Ascending aorta (tissue), 2 donors: ENCODE measurements around the gene REG1B. TPM values are rescaled to one million over a fixed set of nuclear protein-coding genes. Genes with fewer than 3 reads are reported as not detected.

ENCODE experiments used
- DNase-seq, 2 donors: peaks; one replicate each; pipeline ENCODE4 v3.0.0-alpha.2; 2019; ENCODE audit warnings: low spot score in 2 of 2
- H3K27ac ChIP-seq, 2 donors: fragments of 200-600 bp; sonication (generic); one replicate each; pipeline ENCODE4 v1.5.1; 2016 to 2017; ENCODE audit warnings: mild to moderate bottlenecking in 1 of 2
- H3K27me3 ChIP-seq: fragments of 200-600 bp; sonication (generic); one replicate; pipeline ENCODE4 v1.5.1; 2017
- H3K36me3 ChIP-seq, 2 donors: fragments of 200-600 bp; sonication (generic); one replicate each; pipeline ENCODE4 v1.5.1; 2016
- H3K4me1 ChIP-seq, 2 donors: fragments of 200-600 bp; sonication (generic); one replicate each; pipeline ENCODE4 v1.5.1; 2016 to 2017; ENCODE audit warnings: mild to moderate bottlenecking in 1 of 2
- H3K4me3 ChIP-seq, 2 donors: fragments of 200-600 bp; sonication (generic); one replicate each; pipeline ENCODE4 v1.5.1; 2016 to 2017; ENCODE audit warnings: mild to moderate bottlenecking in 1 of 2
- H3K9me3 ChIP-seq, 2 donors: fragments of 200-600 bp; sonication (generic); one replicate each; pipeline ENCODE4 v1.5.1; 2016
- intact Hi-C: fragments of 100-400 bp; cut with DNase I; formaldehyde crosslinking; loops from one replicate; pipeline ENCODE4 v1.15.1; 2023
- total RNA-seq: library from RNA; depleted of rRNA; stranded (reverse); fragments of >200 nt; gene quantifications from one replicate; pipeline ENCODE4 v1.1.0, GENCODE V29; 2016
- TF ChIP-seq, protein P1 (sequence below), 3 experiments: fragments of 200-600 bp in 2 of 3; fragments of 450-650 bp in 1 of 3; sonication (generic) in 2 of 3; IDR thresholded peaks; one replicate each; pipeline ENCODE4 v1.5.1; 2016 to 2019; ENCODE audit warnings: antibody characterized with exemption in 3 of 3, mild to moderate bottlenecking in 1 of 3, moderate library complexity in 1 of 3

The REG1B gene
- total RNA-seq, 1 donor from 2014 or later: not detected

DNA sequence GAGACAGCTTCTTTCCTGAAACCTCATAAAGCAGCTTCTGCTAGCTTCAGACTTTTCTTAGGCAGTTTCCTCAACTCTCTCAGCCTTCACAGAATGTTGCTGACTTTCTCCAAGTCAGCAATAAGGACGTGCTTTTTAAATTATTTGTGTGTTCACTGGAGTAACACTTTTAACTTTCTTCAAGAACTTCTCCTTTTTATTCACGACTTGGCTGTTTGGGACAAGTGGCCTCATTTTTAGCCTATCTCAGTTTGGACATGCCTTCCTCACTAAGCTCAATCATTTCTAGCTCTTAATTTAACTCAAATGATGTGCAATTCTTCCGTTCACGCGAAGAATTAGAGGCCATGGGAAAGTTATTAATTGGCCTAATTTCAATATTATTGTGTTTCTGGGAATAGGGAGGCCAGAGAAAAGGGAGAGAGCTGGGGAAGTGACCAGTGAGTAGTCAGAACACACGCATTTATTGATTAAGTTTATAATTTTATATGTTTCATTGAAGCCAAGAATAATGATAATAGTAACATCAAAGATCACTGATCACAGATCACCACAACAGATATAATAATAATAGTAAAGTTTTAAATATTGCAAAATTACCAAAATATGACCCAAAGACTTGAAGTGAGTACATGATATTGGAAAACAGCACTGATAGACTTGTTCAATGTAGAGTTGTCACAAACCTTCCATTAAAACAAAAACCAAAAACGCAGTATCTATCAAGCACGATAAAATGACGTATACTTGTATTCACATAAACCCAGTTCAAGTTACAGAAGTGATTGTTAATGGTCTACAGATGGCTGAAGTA, 37.3 kb upstream of the REG1B start:
- TF ChIP-seq, protein P1, sequence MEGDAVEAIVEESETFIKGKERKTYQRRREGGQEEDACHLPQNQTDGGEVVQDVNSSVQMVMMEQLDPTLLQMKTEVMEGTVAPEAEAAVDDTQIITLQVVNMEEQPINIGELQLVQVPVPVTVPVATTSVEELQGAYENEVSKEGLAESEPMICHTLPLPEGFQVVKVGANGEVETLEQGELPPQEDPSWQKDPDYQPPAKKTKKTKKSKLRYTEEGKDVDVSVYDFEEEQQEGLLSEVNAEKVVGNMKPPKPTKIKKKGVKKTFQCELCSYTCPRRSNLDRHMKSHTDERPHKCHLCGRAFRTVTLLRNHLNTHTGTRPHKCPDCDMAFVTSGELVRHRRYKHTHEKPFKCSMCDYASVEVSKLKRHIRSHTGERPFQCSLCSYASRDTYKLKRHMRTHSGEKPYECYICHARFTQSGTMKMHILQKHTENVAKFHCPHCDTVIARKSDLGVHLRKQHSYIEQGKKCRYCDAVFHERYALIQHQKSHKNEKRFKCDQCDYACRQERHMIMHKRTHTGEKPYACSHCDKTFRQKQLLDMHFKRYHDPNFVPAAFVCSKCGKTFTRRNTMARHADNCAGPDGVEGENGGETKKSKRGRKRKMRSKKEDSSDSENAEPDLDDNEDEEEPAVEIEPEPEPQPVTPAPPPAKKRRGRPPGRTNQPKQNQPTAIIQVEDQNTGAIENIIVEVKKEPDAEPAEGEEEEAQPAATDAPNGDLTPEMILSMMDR (IDR thresholded peaks at IDR 0.05): no peak

DNA sequence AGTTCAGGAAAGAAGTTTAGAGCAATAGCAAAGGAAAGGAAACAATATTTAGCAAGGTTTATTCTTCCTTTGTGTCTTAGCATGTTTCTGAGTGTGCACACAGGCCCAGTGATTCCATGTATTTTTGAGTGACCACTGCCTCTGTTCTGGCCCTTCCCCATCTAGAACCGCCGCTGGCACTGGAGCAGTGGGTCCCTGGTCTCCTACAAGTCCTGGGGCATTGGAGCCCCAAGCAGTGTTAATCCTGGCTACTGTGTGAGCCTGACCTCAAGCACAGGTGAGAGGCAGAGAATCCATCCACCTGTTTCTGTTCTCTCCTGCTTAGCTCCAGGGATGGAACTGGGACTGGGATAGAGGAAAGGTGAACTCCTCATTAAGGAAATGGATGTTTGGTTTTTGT, 34.9 kb upstream of the REG1B start:
- intact Hi-C loops: no loop called here
- Histone ChIP-seq H3K27ac (no peak overlapping the region), H3K4me1 (no peaks in the 10 kb centered on the region), H3K4me3 (no peak overlapping the region), H3K9me3 (no peaks in the 10 kb centered on the region), H3K27me3 (no peaks in the 10 kb centered on the region), H3K36me3 (no peaks in the 10 kb centered on the region)
- DNase-seq: no peak
- TF ChIP-seq, protein P1 (IDR thresholded peaks at IDR 0.05): no peak

More for the DNA sequence above, 37.3 kb upstream of the REG1B start:
- H3K36me3 ChIP-seq: no peaks in the 10 kb centered on the region
- intact Hi-C loops: no loop called here
- H3K4me3 ChIP-seq: no peak overlapping the region
- H3K27me3 ChIP-seq: no peaks in the 10 kb centered on the region
- no peaks in the 10 kb centered on the region for H3K4me1 ChIP-seq
- H3K27ac ChIP-seq: no peak overlapping the region
- H3K9me3 ChIP-seq: no peaks in the 10 kb centered on the region
- no peak for DNase-seq

DNA sequence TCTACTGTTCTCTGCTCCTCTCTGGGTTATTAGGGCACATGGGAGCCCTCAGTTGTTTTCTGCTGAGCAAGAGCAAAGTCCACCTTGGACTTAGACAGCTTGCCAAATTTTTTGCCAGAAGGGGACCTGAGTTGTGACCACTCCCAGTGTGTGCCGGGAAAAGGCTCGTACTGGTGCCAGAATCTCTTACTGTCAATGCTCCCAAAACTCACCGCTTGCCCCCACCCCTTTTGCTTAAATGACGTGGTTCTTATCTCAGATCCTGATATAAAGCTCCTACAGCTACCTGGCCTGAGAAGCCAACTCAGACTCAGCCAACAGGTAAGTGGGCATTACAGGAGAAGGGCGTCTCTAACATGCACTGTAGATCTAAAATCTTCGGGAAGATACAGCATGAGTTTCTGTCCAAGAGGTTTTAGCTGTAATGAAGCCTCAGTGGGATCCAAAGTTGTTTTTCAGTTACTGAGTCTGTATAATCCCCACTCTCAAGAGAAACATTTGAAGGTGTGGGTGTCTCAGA, 32.5 kb upstream of the REG1B start, which contains the start of gene REG1A:
REG1A (plus strand) TSS at position 295 of the 520 bp plus-strand sequence. CDS start 374 bp downstream, outside the sequence.
- no peaks in the 10 kb centered on the region for H3K9me3 ChIP-seq
- H3K27ac ChIP-seq: no peak within 1 kb of the TSS
- intact Hi-C loops: no loop called here
- H3K36me3 ChIP-seq: no peaks in the 10 kb centered on the region
- DNase-seq: no peak
- no peaks in the 10 kb centered on the region for H3K27me3 ChIP-seq
- no peaks in the 10 kb centered on the region for H3K4me1 ChIP-seq
- TF ChIP-seq, protein P1 (IDR thresholded peaks at IDR 0.05): no peak
- H3K4me3 ChIP-seq: no peak within 1 kb of the TSS

DNA sequence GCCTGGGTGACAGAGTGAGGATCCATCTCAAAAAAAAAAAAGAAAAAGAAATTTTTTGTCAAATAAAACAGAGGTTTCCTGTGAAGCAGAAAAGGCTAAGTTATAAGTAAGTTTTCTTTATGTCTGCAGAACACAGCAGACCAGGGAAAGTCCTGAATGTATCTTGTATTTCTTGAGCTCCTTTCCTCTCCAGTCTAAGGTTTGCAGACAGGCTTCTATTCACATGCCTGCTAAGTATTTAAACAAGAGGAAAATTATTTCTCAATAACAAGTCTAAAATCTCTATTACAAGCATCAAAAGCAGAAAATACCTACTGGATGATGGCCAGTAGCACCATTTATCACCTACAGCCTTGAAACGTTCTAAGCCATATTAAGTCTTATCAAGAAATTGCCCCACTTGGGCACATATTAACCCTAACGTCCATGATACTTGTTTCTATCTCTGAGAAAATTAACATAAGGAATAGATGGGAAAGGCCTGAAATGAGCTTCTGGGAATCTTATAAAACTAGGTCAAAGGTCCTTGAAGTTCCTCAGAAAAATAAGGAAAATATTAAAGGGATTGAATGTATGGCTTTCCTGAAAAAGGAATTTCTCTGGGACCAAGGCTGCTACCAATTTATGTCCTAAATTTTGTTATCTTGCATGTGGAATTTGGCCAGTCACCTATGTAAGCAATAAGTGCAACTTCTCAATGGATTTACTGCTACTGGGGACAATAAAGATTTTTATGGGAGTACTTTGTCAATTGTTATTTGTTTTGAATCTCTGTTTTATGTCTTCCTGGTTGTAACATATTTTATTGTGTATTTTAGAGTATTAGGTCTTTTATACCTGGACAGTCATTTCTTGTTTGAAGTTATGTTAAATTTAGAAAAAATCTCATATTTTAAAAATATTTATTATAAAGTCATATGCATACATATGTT, 29.5 kb upstream of the REG1B start:
- Histone ChIP-seq H3K27ac (no peak overlapping the region), H3K4me1 (no peaks in the 10 kb centered on the region), H3K27me3 (no peaks in the 10 kb centered on the region), H3K36me3 (no peaks in the 10 kb centered on the region), H3K9me3 (no peaks in the 10 kb centered on the region), H3K4me3 (no peak overlapping the region)
- no peak for DNase-seq
- TF ChIP-seq, protein P1 (IDR thresholded peaks at IDR 0.05): no peak
- intact Hi-C loops: no loop called here

DNA sequence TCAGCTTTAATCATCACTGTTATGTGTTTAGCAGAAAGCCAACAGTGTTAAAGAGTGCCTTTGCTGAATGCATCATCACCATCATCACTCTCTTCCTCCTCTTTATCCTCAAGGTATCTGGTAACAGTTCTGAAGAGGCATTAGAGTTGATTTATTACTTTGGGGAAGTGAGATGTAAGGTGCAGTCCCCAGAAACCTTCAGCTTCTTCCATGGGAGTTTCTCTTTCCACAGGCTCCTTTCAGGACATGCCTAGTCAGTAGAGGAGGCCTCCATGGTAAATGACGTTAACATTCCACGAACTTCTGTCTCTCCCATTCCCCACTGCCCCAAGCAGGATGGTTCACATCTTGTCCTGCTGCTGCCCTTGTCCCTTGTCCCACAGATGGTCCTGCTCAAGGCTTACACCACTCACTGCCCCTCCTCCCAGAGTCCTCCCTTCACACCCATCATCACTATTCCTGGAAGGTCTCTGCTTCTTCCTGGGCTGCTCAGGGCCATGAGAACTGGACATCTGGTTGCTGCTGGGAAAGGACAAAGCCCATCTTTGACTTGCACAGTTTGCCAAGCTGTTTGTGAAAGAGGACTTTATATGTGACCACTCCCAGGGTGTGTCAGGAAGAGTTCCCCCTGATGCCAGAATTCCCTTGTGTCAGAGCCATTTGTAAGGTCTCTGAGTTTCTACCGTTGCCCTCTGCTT, 27.2 kb upstream of the REG1B start:
- TF ChIP-seq, protein P1 (IDR thresholded peaks at IDR 0.05): no peak
- intact Hi-C loops: no loop called here
- no peak for DNase-seq
- Histone ChIP-seq H3K9me3 (no peaks in the 10 kb centered on the region), H3K4me1 (no peaks in the 10 kb centered on the region), H3K27ac (no peak overlapping the region), H3K27me3 (no peaks in the 10 kb centered on the region), H3K4me3 (no peak overlapping the region), H3K36me3 (no peaks in the 10 kb centered on the region)
